A673 (cell line): ENCODE results near the gene ANKRD50.

Experiments used
- CTCF ChIP-seq: fragments of 300-800, 200-600 bp; sonication (generic); conservative IDR thresholded peaks from 2 replicates; pipeline ENCODE4 v1.5.1; 2017; ENCODE audit warnings: low read depth, mild to moderate bottlenecking, antibody characterized with exemption, low read length, moderate library complexity, mixed read lengths
- EZH2 ChIP-seq: fragments of 200-600 bp; sonication (generic); IDR thresholded peaks from 2 replicates; pipeline ENCODE4 v1.6.1; 2017; ENCODE audit warnings: borderline replicate concordance, low read depth, mild to moderate bottlenecking, mixed read lengths, antibody characterized with exemption, low read length; ENCODE audit not compliant: poor library complexity, severe bottlenecking

DNA sequence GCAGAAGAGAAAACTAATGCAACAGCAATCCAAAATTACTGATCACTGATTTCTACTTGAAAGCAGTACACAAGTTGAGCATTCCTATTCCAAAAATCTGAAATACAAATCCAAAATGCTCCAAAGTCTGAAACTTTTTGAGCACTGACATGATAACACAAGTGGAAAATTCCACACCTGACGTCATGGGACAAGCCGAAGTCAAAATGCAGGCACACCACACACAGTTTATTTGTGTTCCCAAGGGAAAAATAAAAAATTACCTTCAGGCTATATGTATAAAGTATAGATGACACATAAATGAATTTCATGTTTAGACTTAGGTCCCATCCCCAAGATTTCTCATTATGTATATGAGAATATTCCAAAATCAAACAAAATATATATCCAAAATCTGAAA, 20.7 kb downstream of the ANKRD50 start:
- TF ChIP-seq CTCF (no peak), EZH2 (no peak)
